Caco-2 (cell line): ENCODE results near the gene ZBTB21. TPM values are rescaled to one million over a fixed set of nuclear protein-coding genes. Genes with fewer than 3 reads are reported as not detected.

Source experiments
- BruUV-seq: library from RNA; stranded (reverse); fragments of 400-500 nt; replicated peaks from 2 replicates; lab custom pipeline; 2021; lab: Mats Ljungman, UMichigan
- CTCF ChIA-PET: fragments of 300-600 bp; sonication (Branson Sonifier 250); formaldehyde crosslinking; loops from one replicate; lab custom pipeline; 2022; ENCODE audit warnings: antibody characterized with exemption; lab: Charles Lee
- POLR2A ChIA-PET: fragments of 300-600 bp; sonication (Branson Sonifier 250); formaldehyde crosslinking; loops from one replicate; lab custom pipeline; 2022; ENCODE audit warnings: antibody characterized with exemption; lab: Charles Lee
- DNase-seq, 2 experiments: peaks; one replicate each; pipeline versions ENCODE4 v3.0.0 to v3.0.0-alpha.2; 2020 to 2022
- H3K27me3 ChIP-seq: replicated peaks from 2 replicates; pipeline ENCODE4 v1.6.0; 2011; ENCODE audit warnings: low read length; ENCODE audit not compliant: control insufficient read depth, insufficient read depth
- H3K36me3 ChIP-seq: 2 replicates; pipeline ENCODE4 v1.5.1; 2011; ENCODE audit warnings: low read length; ENCODE audit not compliant: control insufficient read depth, insufficient read depth
- H3K4me1 ChIP-seq: fragments of 250-450 bp; sonication (Bioruptor Pico); 2 replicates; pipeline ENCODE4 v1.5.1; 2020; ENCODE audit warnings: mild to moderate bottlenecking
- H3K4me3 ChIP-seq: 2 replicates; pipeline ENCODE4 v1.5.1; 2011; ENCODE audit warnings: low read depth, mild to moderate bottlenecking, control low read depth, low read length
- H3K9me3 ChIP-seq: fragments of 250-450 bp; sonication (Bioruptor Pico); 2 replicates; pipeline ENCODE4 v1.5.1; 2020; ENCODE audit warnings: mild to moderate bottlenecking, moderate library complexity
- H3K27ac Mint-ChIP-seq: one replicate; pipeline ENCODE4 v1.8.0; 2022; ENCODE audit warnings: mixed read lengths; ENCODE audit not compliant: unreplicated experiment
- H3K27me3 Mint-ChIP-seq: one replicate; pipeline ENCODE4 v1.8.0; 2022; ENCODE audit warnings: mixed read lengths; ENCODE audit not compliant: insufficient read depth, unreplicated experiment
- H3K36me3 Mint-ChIP-seq: one replicate; pipeline ENCODE4 v1.8.0; 2022; ENCODE audit warnings: mild to moderate bottlenecking, mixed read lengths; ENCODE audit not compliant: insufficient read depth, unreplicated experiment
- H3K4me1 Mint-ChIP-seq: one replicate; pipeline ENCODE4 v1.8.0; 2022; ENCODE audit warnings: low read depth, mixed read lengths; ENCODE audit not compliant: unreplicated experiment
- H3K4me3 Mint-ChIP-seq: one replicate; pipeline ENCODE4 v1.8.0; 2022; ENCODE audit warnings: mild to moderate bottlenecking, moderate library complexity, mixed read lengths; ENCODE audit not compliant: unreplicated experiment
- H3K9me3 Mint-ChIP-seq: one replicate; pipeline ENCODE4 v1.8.0; 2022; ENCODE audit warnings: mixed read lengths; ENCODE audit not compliant: unreplicated experiment
- CTCF ChIP-seq, 2 experiments: fragments of 200-600 bp in 1 of 2; IDR thresholded peaks; 1 replicate in 1 of 2; 2 replicates in 1 of 2; pipeline versions ENCODE4 v1.5.1 to v1.8.0; 2011 to 2022; ENCODE audit warnings: antibody characterized with exemption in 1 of 2, control low read depth in 1 of 2, inconsistent platforms in 1 of 2, low read depth in 1 of 2, low read length in 1 of 2, mild to moderate bottlenecking in 1 of 2, moderate library complexity in 1 of 2; ENCODE audit not compliant: insufficient read depth in 1 of 2, severe bottlenecking in 1 of 2, unreplicated experiment in 1 of 2
- intact Hi-C: fragments of 100-400 bp; cut with micrococcal nuclease; formaldehyde crosslinking; loops from one replicate; pipeline ENCODE4 v1.10.0; 2022; ENCODE audit not compliant: unreplicated experiment
- total RNA-seq: library from RNA; stranded (reverse); gene quantifications from 2 replicates; pipeline ENCODE4 v1.2.3, GENCODE V29; 2022

Gene ZBTB21
- total RNA-seq, 1 experiment from 2014 or later = 21.4 TPM

- intact Hi-C loops = no loop called here
- ChIA-PET CTCF (interaction anchor here (1.4 kb wide), 1 partner anchor 133 kb away, joined by 4 read pairs; no protein-coding TSS in a partner anchor), POLR2A (no interaction called here)
Measured at GRCh38 chr21:41974752-41975053, 35.5 kb downstream of the ZBTB21 start.

GRCh38 chr21:41973861-41974751 lies 36.1 kb downstream of the ZBTB21 start:
- no peaks in the 10 kb centered on the region for H3K36me3 ChIP-seq
- DNase-seq = no peak
- H3K9me3 ChIP-seq = no peaks in the 10 kb centered on the region; the same call in 1 of the 2 replicates
- BruUV-seq = no TSS peak
- no peaks in the 10 kb centered on the region for H3K4me1 Mint-ChIP-seq
- H3K9me3 Mint-ChIP-seq = peaks cover 4% of the 10 kb centered on the region
- H3K4me3 Mint-ChIP-seq = no peak overlapping the region
- ChIA-PET CTCF (interaction anchor here (0.6 to 1.4 kb wide), 3 partner anchors 26 to 133 kb away, joined by 3 to 4 read pairs (median 4); no protein-coding TSS in a partner anchor), POLR2A (no interaction called here)
- H3K4me1 ChIP-seq = no peaks in the 10 kb centered on the region
- H3K27me3 ChIP-seq = no peaks in the 10 kb centered on the region
- H3K4me3 ChIP-seq = no peak overlapping the region
- no peak for TF ChIP-seq CTCF (IDR thresholded peaks at IDR 0.05; ENCODE audit: insufficient read depth in 1 of 2, low read depth in 1 of 2, low read length in 1 of 2, severe bottlenecking in 1 of 2, unreplicated experiment in 1 of 2)
- intact Hi-C loops = no loop called here
- H3K27me3 Mint-ChIP-seq = no peaks in the 10 kb centered on the region
- H3K27ac Mint-ChIP-seq = no peak overlapping the region
- H3K36me3 Mint-ChIP-seq = no peaks in the 10 kb centered on the region

More at GRCh38 chr21:41974752-41975053, 35.5 kb downstream of the ZBTB21 start:
- no peaks in the 10 kb centered on the region for H3K36me3 ChIP-seq
- no peaks in the 10 kb centered on the region for H3K4me1 Mint-ChIP-seq
- H3K4me3 Mint-ChIP-seq = no peak overlapping the region
- BruUV-seq = no TSS peak
- H3K27me3 ChIP-seq = no peaks in the 10 kb centered on the region
- no peak overlapping the region for H3K4me3 ChIP-seq
- no peak overlapping the region for H3K27ac Mint-ChIP-seq
- no peak for TF ChIP-seq CTCF (IDR thresholded peaks at IDR 0.05; ENCODE audit: insufficient read depth in 1 of 2, low read depth in 1 of 2, low read length in 1 of 2, severe bottlenecking in 1 of 2, unreplicated experiment in 1 of 2)
- H3K36me3 Mint-ChIP-seq = no peaks in the 10 kb centered on the region
- H3K27me3 Mint-ChIP-seq = no peaks in the 10 kb centered on the region
- peaks cover 10% of the 10 kb centered on the region for H3K9me3 Mint-ChIP-seq
- DNase-seq = no peak
- no peaks in the 10 kb centered on the region; the same call in 1 of the 2 replicates for H3K9me3 ChIP-seq
- no peaks in the 10 kb centered on the region for H3K4me1 ChIP-seq

GRCh38 chr21:41973427-41973831 lies 36.7 kb downstream of the ZBTB21 start:
- no peak overlapping the region for H3K4me3 Mint-ChIP-seq
- no peak for DNase-seq
- H3K27me3 Mint-ChIP-seq = no peaks in the 10 kb centered on the region
- H3K27ac Mint-ChIP-seq = no peak overlapping the region
- Histone ChIP-seq H3K4me3 (no peak overlapping the region), H3K36me3 (no peaks in the 10 kb centered on the region), H3K27me3 (no peaks in the 10 kb centered on the region), H3K4me1 (no peaks in the 10 kb centered on the region), H3K9me3 (no peaks in the 10 kb centered on the region)
- no peak for TF ChIP-seq CTCF (IDR thresholded peaks at IDR 0.05; ENCODE audit: insufficient read depth in 1 of 2, low read depth in 1 of 2, low read length in 1 of 2, severe bottlenecking in 1 of 2, unreplicated experiment in 1 of 2)
- intact Hi-C loops = no loop called here
- ChIA-PET POLR2A (no interaction called here), CTCF (interaction anchor here (0.7 to 1.4 kb wide), 2 partner anchors 47 to 134 kb away, joined by 3 to 4 read pairs; no protein-coding TSS in a partner anchor)
- no peaks in the 10 kb centered on the region for H3K9me3 Mint-ChIP-seq
- BruUV-seq = no TSS peak
- no peaks in the 10 kb centered on the region for H3K36me3 Mint-ChIP-seq
- no peaks in the 10 kb centered on the region for H3K4me1 Mint-ChIP-seq
